ENCODE results near the gene MCC.

DNA sequence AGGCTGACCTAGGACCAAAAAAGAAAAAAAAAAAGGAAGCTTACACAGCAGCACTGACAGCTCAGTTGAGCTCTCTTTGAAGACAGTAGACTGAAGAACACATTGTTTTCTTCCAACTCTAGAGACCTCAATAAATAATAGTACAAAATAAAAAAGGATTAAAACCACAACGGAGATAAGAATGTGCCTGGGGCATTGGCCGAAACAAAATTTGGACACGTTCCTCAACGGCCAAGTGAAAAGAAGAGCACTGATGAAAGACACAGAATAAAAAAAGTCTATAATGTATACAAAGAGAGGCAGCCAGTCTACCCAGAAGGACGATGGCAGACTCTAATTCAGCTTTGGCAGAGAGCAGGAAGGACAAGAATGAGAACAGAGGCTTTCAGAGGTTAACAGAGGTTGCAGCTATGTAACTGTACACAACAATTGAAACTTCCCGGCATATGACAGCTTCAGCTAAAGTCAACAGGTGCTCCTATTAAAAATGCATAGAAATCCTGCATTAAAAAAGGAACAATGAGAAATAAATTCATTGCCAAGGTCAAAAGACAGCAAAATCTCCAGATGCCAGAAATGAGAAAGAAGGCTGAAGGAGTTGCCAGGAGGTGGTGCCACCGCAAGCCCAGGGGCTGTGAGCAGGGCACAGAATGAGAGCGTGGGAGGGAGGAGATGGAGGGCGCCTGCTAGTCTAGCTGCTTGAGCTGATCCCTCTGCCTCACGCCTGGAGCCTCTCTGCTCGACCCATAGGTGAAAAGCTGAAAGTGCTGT lies 397.7 kb downstream of the MCC start:
- no peak for TF ChIP-seq YY1 (IDR thresholded peaks at IDR 0.05; ENCODE audit: insufficient read depth, insufficient read length)
- TF ChIP-seq ZNF274 (IDR thresholded peaks at IDR 0.05; ENCODE audit: low read depth, low read length), result no peak
